CD14-positive monocyte (primary cell): ENCODE data around the gene YJU2. TPM values are rescaled to one million over a fixed set of nuclear protein-coding genes. Genes with fewer than 3 reads are reported as not detected.

Source experiments
- DNase-seq, 3 donors: peaks; one replicate each; pipeline ENCODE4 v3.0.0-alpha.2; 2011 to 2022
- H2AFZ ChIP-seq: 2 replicates; pipeline ENCODE4 v1.6.0; 2012; ENCODE audit warnings: mild to moderate bottlenecking, low read depth, low read length, inconsistent platforms; ENCODE audit not compliant: insufficient read depth, poor library complexity, severe bottlenecking
- H3K27ac ChIP-seq, 2 donors: 1 replicate in 1 of 2; 2 replicates in 1 of 2; pipeline ENCODE4 v1.5.1; 2012 to 2013; ENCODE audit warnings: low read length in 2 of 2, control low read depth in 1 of 2, inconsistent platforms in 1 of 2, low read depth in 1 of 2, mild to moderate bottlenecking in 1 of 2
- H3K27me3 ChIP-seq, 2 donors: one replicate each; pipeline versions ENCODE4 v1.6.0 to v1.6.1; 2011 to 2013; ENCODE audit warnings: low read length in 2 of 2; ENCODE audit not compliant: control insufficient read depth in 2 of 2, insufficient read depth in 2 of 2
- H3K36me3 ChIP-seq, 2 donors: replicated peaks in 1 of 2; 1 replicate in 1 of 2; 2 replicates in 1 of 2; pipeline versions ENCODE4 v1.5.1 to v1.6.1; 2012 to 2013; ENCODE audit warnings: low read length in 2 of 2, control low read depth in 1 of 2, inconsistent platforms in 1 of 2, mild to moderate bottlenecking in 1 of 2; ENCODE audit not compliant: insufficient read depth in 2 of 2, control insufficient read depth in 1 of 2
- H3K4me1 ChIP-seq, 2 donors: 1 replicate in 1 of 2; 2 replicates in 1 of 2; pipeline versions ENCODE4 v1.5.1 to v1.6.1; 2012 to 2013; ENCODE audit warnings: low read length in 2 of 2, control low read depth in 1 of 2, inconsistent platforms in 1 of 2, mild to moderate bottlenecking in 1 of 2, moderate library complexity in 1 of 2; ENCODE audit not compliant: insufficient read depth in 2 of 2, control insufficient read depth in 1 of 2
- H3K4me2 ChIP-seq: replicated peaks from 2 replicates; pipeline ENCODE3; 2012; ENCODE audit warnings: low read length, moderate library complexity, mild to moderate bottlenecking; ENCODE audit not compliant: poor library complexity, severe bottlenecking; ENCODE audit errors: extremely low read depth
- H3K4me3 ChIP-seq, 3 experiments: fragments of 200-600 bp in 1 of 3; sonication (generic) in 1 of 3; replicated peaks in 1 of 3; 1 replicate in 2 of 3; 2 replicates in 1 of 3; pipeline ENCODE4 v1.5.1; 2011 to 2013; ENCODE audit warnings: low read length in 3 of 3, mild to moderate bottlenecking in 3 of 3, control low read depth in 2 of 3, low read depth in 2 of 3, inconsistent platforms in 1 of 3, moderate library complexity in 1 of 3
- H3K79me2 ChIP-seq: 2 replicates; pipeline ENCODE4 v1.6.0; 2012; ENCODE audit warnings: mild to moderate bottlenecking, control low read depth, inconsistent platforms, low read length, moderate library complexity; ENCODE audit not compliant: insufficient read depth
- H3K9ac ChIP-seq: 2 replicates; pipeline ENCODE4 v1.6.0; 2017; ENCODE audit warnings: low read length, mild to moderate bottlenecking; ENCODE audit not compliant: insufficient read depth, poor library complexity, severe bottlenecking
- H3K9me3 ChIP-seq, 2 donors: replicated peaks in 1 of 2; 1 replicate in 1 of 2; 2 replicates in 1 of 2; pipeline versions ENCODE4 v1.5.1 to v1.6.1; 2012 to 2013; ENCODE audit warnings: low read length in 2 of 2, control low read depth in 1 of 2; ENCODE audit not compliant: control insufficient read depth in 1 of 2, insufficient read depth in 1 of 2
- H4K20me1 ChIP-seq: 2 replicates; pipeline ENCODE4 v1.6.0; 2012; ENCODE audit warnings: mild to moderate bottlenecking, low read length, control low read depth, moderate library complexity; ENCODE audit not compliant: insufficient read depth
- H3K27ac Mint-ChIP-seq, 7 donors: one replicate each; pipeline ENCODE4 v1.8.0; 2020; ENCODE audit warnings: mild to moderate bottlenecking in 7 of 7, mixed read lengths in 7 of 7, moderate library complexity in 6 of 7, inconsistent platforms in 2 of 7
- H3K27me3 Mint-ChIP-seq, 3 donors: one replicate each; pipeline ENCODE4 v1.8.0; 2021 to 2022; ENCODE audit warnings: low read depth in 3 of 3, mild to moderate bottlenecking in 3 of 3, mixed read lengths in 3 of 3, moderate library complexity in 3 of 3, inconsistent platforms in 1 of 3
- H3K36me3 Mint-ChIP-seq, 2 donors: one replicate each; pipeline ENCODE4 v1.8.0; 2020; ENCODE audit warnings: mixed read lengths in 2 of 2, inconsistent platforms in 1 of 2, mild to moderate bottlenecking in 1 of 2
- H3K4me1 Mint-ChIP-seq: one replicate; pipeline ENCODE4 v1.8.0; 2020; ENCODE audit warnings: mild to moderate bottlenecking, mixed read lengths
- H3K4me3 Mint-ChIP-seq, 2 donors: one replicate each; pipeline ENCODE4 v1.8.0; 2020; ENCODE audit warnings: mild to moderate bottlenecking in 2 of 2, mixed read lengths in 2 of 2, moderate library complexity in 1 of 2
- H3K9me3 Mint-ChIP-seq, 7 donors: one replicate each; pipeline ENCODE4 v1.8.0; 2020 to 2022; ENCODE audit warnings: mixed read lengths in 7 of 7, mild to moderate bottlenecking in 6 of 7, moderate library complexity in 6 of 7, inconsistent platforms in 2 of 7
- CTCF ChIP-seq: fragments of 200-600 bp; IDR thresholded peaks from one replicate; pipeline ENCODE4 v1.8.0; 2022; ENCODE audit warnings: antibody characterized with exemption, mild to moderate bottlenecking
- WGBS: methylation state at CpG from one replicate; pipeline ENCODE4 v1.1.5; 2013; ENCODE audit warnings: missing lambda C conversion rate; ENCODE audit not compliant: insufficient coverage; 5-methylcytosine and 5-hydroxymethylcytosine counted together
- intact Hi-C, 2 donors: fragments of 100-400 bp; cut with micrococcal nuclease; formaldehyde crosslinking; loops; one replicate each; pipeline versions ENCODE4 v1.15.0 to v1.15.1; 2023
- polyA plus RNA-seq, 3 donors: library from polyadenylated mRNA; depleted of rRNA in 1 of 3; unstranded in 2 of 3; stranded (reverse) in 1 of 3; fragments of 300-500 nt in 2 of 3; fragments of >200 nt in 1 of 3; fragmentation: Illumina TruSeq in 2 of 3; gene quantifications; 1 replicate in 2 of 3; 2 replicates in 1 of 3; pipeline ENCODE4 v1.2.3, GENCODE V29; 2012 to 2021

Gene YJU2
- polyA plus RNA-seq, 3 donors = 8.6 to 19.3 (median 13.4) TPM

GRCh38 chr19:4277191-4277696 lies 30.4 kb downstream of the YJU2 start:
- DNase-seq = no peak
- Mint-ChIP-seq H3K27me3 (peaks cover 36 to 55% (median 40%) of the 10 kb centered on the region in 3 donors), H3K36me3 (peaks cover 0 to 5% of the 10 kb centered on the region in 2 donors), H3K9me3 (peaks cover 0 to 7% (median 3%) of the 10 kb centered on the region in 7 donors), H3K27ac (no peak overlapping the region), H3K4me1 (peaks cover 3% of the 10 kb centered on the region), H3K4me3 (peak overlapping the region in 1 of 2 donors; percentile 59)
- H2AFZ ChIP-seq = no peak overlapping the region
- no peak for TF ChIP-seq CTCF
- no peak overlapping the region for H3K27ac ChIP-seq
- WGBS = 74% methylated on average over 11 of the region's 16 CpGs
- H3K79me2 ChIP-seq = no peaks in the 10 kb centered on the region
- no peaks in the 10 kb centered on the region for H3K4me1 ChIP-seq
- H3K27me3 ChIP-seq = peaks cover 20 to 32% of the 10 kb centered on the region in 2 donors
- no peak overlapping the region for H3K4me2 ChIP-seq
- H3K36me3 ChIP-seq = no peaks in the 10 kb centered on the region
- H4K20me1 ChIP-seq = no peaks in the 10 kb centered on the region
- H3K4me3 ChIP-seq = no peak overlapping the region
- H3K9ac ChIP-seq = no peak overlapping the region
- intact Hi-C loops = no loop called here
- no peaks in the 10 kb centered on the region for H3K9me3 ChIP-seq

- H3K79me2 ChIP-seq = no peaks in the 10 kb centered on the region
- WGBS = 10% methylated on average over 2 of the region's 4 CpGs
- H3K27me3 ChIP-seq = peaks cover 20 to 32% of the 10 kb centered on the region in 2 donors
- no peak overlapping the region for H3K27ac Mint-ChIP-seq
- H3K9ac ChIP-seq = no peak overlapping the region
- H3K36me3 ChIP-seq = no peaks in the 10 kb centered on the region
- H3K4me1 ChIP-seq = no peaks in the 10 kb centered on the region
- peak overlapping the region in 1 of 2 donors; percentile 57 for H3K4me3 Mint-ChIP-seq
- H3K9me3 ChIP-seq = no peaks in the 10 kb centered on the region
- H3K36me3 Mint-ChIP-seq = peaks cover 0 to 2% of the 10 kb centered on the region in 2 donors
- no peak for TF ChIP-seq CTCF
- H3K4me1 Mint-ChIP-seq = peaks cover 3% of the 10 kb centered on the region
- DNase-seq = no peak
- H3K27ac ChIP-seq = no peak overlapping the region
- H2AFZ ChIP-seq = no peak overlapping the region
- no peak overlapping the region for H3K4me2 ChIP-seq
- H3K4me3 ChIP-seq = no peak overlapping the region
- intact Hi-C loops = no loop called here
- H3K27me3 Mint-ChIP-seq = peaks cover 38 to 59% (median 40%) of the 10 kb centered on the region in 3 donors
- H4K20me1 ChIP-seq = no peaks in the 10 kb centered on the region
- H3K9me3 Mint-ChIP-seq = peaks cover 0 to 7% (median 3%) of the 10 kb centered on the region in 7 donors
Observed at GRCh38 chr19:4278010-4278409, 31.1 kb downstream of the YJU2 start.
